Skeletal muscle cell (primary cell): ENCODE data around the gene NHSL1.

ENCODE experiments used
- DNase-seq: peaks from one replicate; pipeline ENCODE4 v3.0.0-alpha.2; 2010; ENCODE audit warnings: low read depth
- H3K4me3 ChIP-seq: 2 replicates; pipeline ENCODE4 v1.5.1; 2011; ENCODE audit warnings: low read depth, mild to moderate bottlenecking, control low read depth, low read length, moderate library complexity

Gene NHSL1, protein sequence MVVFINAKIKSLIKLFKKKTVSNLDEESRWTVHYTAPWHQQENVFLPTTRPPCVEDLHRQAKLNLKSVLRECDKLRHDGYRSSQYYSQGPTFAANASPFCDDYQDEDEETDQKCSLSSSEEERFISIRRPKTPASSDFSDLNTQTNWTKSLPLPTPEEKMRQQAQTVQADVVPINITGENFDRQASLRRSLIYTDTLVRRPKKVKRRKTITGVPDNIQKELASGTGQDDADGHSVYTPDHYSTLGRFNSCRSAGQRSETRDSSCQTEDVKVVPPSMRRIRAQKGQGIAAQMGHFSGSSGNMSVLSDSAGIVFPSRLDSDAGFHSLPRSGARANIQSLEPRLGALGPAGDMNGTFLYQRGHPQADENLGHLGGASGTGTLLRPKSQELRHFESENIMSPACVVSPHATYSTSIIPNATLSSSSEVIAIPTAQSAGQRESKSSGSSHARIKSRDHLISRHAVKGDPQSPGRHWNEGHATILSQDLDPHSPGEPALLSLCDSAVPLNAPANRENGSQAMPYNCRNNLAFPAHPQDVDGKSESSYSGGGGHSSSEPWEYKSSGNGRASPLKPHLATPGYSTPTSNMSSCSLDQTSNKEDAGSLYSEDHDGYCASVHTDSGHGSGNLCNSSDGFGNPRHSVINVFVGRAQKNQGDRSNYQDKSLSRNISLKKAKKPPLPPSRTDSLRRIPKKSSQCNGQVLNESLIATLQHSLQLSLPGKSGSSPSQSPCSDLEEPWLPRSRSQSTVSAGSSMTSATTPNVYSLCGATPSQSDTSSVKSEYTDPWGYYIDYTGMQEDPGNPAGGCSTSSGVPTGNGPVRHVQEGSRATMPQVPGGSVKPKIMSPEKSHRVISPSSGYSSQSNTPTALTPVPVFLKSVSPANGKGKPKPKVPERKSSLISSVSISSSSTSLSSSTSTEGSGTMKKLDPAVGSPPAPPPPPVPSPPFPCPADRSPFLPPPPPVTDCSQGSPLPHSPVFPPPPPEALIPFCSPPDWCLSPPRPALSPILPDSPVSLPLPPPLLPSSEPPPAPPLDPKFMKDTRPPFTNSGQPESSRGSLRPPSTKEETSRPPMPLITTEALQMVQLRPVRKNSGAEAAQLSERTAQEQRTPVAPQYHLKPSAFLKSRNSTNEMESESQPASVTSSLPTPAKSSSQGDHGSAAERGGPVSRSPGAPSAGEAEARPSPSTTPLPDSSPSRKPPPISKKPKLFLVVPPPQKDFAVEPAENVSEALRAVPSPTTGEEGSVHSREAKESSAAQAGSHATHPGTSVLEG (N-terminal part only)

DNA sequence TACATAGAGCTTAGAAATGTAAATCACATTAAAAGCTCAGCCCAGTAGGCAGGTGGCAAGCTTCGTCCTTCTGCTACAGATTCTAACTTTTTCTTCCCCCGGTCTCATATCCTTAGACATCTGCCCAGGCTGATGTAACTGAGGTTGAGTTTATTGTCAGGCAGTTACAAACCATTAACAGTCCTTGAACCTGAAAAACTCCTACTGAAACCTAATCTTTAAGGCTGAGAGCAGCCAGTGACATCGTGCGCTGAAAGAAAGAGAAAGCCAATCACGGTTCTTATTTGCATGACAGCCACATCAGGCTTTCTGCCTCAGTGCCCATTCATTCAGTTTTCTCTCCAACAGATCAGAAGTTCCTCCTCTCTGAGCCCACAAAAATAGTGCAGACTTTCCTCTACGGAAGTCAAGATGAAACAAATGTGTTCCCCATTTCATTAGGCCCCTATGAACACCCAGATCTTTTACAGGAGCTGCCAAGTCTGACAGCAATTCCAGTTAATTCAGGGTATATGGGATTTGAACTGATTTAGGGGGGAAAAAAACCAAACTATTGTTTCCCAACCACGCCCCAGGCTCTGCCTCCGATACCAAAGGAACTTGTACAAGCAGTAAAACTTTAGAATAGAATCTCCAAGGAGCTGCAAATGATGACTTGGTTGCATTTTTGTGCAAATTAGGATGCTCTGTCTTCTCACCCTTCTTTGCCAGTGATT lies at the start of gene NHSL1:
Gene NHSL1 (minus strand): TSS at position 192 of the 716 bp plus-strand sequence. CDS start 204 bp downstream, outside the sequence.
- DNase-seq, result no peak
- no peak within 1 kb of the TSS for H3K4me3 ChIP-seq

DNA sequence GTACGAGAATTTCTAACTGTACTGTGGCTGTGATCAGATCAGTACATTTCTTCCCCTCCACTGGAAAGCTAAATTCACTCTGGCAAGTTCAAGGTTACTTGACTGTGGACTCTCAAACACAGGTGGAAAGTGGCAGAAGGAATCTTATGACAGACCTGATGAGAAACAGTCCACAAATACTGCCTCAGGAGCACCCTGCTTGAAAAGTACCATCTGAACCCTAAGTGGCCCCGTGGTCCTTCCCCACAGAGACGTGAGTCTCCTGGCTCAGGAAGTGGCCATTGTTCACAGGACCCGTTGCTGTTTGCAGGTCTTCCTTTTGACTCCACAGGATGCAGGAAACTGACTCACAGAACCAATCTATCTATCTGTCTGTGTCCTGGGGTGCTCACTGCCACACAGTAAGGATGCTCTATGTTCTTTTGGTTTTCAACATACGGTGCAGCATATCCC lies 47.5 kb upstream of the NHSL1 start:
- no peak overlapping the region for H3K4me3 ChIP-seq
- DNase-seq, result no peak

DNA sequence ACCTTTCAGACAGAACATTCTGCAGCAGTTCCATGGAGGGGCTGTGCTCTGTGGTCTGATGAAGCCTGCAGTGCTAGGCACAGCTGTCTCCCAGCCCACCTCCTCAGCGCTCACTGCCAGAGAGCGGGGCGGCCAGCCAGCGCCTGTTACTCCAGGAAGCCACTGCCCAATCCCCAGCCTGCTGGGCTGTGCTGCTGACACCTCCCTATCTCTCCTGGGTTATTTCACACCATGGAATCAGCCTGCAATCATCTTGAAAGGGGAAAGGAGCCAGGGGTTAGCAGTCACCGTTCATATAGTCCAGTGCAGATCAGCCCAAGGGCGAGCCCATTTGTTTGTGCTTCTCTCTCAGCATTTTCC lies 46.3 kb upstream of the NHSL1 start:
- peak overlapping the region; percentile 46 for H3K4me3 ChIP-seq
- DNase-seq, result no peak

DNA sequence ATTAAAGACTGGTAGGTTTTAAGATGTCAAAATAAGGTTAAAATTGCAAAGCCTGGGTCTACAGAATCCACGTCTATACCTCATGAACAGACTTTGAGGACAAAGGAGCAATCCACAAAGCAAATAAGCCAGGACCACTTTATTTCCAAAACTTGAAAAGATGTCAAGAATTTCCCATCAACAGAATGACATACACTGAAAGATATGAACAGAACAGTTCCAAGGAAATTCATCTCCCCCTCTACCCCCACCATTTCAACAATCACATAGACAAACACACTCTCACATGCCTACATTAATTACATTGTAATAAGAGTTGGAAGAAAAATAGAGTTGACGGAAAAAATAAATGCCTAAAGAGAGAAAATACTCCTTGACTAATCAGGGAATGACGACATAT lies 45.2 kb upstream of the NHSL1 start:
- DNase-seq, result no peak
- H3K4me3 ChIP-seq, result peak overlapping the region; percentile 46

DNA sequence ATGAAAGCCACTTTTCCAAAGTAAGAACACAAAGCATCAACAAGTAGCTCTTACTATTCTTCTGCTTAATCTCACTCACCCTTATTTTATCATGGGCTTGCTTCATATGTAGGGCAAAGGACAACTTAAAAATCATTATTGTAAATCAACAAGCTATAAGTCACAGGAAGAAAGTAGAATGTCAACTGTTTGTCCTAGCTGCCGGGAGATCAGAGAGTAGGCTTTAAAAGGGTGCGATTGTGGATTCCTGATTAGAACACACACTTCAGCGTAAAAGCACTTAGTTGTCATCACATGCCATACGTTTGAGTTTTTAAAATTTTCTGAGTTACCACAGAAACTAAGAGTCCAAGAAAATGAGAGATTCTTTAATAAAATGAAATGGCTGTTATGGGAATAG lies 44.4 kb upstream of the NHSL1 start:
- H3K4me3 ChIP-seq, result peak overlapping the region; percentile 46
- DNase-seq, result no peak

DNA sequence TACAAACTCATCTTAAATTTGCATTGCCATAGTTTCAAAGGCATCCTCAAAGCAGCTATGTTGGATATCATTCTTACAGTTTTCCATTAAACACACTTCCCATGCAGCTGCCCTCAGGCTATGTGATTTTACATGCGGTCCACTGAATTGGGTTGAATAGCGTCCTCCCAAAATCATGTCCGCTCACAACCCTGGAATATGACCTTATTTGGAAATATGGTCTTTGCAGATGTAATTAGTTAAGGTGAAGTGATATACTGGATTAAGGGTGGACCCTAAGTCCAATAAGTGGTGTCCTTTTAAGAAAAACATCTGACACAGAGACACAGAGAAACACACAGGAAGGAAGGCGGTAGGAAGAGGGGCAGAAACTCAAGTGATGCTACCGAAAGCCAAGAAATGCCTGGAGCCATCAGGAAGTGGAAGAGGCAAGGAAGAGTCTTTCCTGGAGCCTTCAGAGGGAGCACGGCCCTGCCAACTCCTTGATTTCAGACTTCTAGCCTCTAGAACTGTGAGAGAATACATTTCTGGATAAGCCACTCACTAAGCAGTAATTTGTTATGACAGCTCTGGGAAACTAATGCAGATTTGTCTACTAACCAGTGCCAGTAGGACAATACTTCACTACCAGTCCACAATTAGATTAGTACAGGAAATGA lies 42.7 kb upstream of the NHSL1 start:
- DNase-seq, result no peak

DNA sequence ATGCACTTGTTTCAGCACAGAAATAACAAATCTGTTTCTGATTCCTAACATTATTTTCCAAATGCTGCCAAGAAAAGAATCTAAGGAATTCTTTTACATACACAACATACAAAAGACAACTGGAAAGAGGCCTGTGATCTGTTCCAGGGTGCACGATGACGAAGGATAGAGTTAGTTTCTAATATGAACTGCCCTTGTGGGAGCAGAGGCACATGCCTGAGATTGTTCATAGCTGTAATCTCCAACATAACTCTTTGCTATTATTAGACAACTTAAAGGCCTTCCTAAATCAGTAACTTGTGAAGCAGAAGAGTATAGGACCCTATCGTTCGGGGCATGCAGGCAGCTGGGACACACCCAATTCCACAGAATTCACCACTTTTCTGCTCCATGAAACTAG lies 41.2 kb upstream of the NHSL1 start:
- no peak overlapping the region for H3K4me3 ChIP-seq
- DNase-seq, result peak; percentile 78

More for the DNA sequence above, 42.7 kb upstream of the NHSL1 start:
- no peak overlapping the region for H3K4me3 ChIP-seq

DNA sequence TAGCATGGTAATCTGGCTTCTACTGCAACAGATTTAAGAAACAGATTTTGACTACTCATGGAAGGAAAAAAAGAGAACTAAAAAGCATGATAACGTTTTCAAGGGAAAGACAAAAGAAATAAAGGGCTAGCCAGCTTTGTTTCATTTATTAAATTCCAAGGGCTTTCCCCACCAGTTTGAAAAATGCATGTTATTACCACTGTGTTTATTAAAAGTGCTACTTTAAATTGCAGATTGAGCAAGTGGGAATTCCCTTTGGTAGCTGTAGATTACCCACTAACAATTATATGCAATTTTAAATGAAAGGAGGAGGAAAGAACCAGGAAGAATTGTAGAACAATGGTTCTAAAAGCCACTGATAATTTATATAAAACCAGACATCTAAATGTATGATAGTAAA lies 40.6 kb upstream of the NHSL1 start:
- H3K4me3 ChIP-seq, result no peak overlapping the region
- no peak for DNase-seq

DNA sequence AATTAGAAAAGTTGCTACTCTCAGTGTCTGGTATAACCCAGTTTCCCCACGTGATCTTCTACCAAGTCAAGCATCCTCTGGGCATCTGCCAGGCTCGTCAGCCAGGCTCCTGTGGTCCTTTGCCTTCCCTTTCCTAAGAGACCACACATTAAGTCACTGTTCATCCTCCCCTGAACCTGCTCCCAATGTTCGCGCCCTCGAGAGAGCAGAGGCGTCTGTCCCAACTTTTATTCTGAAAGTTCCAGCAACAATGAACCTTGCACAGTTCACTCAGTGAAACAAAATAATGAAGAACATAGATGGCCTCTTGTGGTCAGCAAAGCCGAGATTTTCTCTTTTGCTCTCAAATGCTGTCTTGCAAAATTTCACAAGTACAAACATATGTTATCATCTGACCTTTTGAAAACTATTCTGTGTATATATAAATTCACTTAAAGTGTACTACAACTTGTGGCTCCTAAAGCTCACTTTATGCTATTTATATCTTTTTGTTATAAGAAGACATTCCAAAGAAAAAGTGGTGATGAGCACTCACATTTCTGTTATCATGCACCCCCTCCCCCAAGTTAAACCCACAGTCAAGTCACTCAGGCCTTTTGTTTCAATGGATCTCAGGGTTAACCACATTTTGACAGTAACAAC lies 39.2 kb upstream of the NHSL1 start:
- no peak overlapping the region for H3K4me3 ChIP-seq
- no peak for DNase-seq

DNA sequence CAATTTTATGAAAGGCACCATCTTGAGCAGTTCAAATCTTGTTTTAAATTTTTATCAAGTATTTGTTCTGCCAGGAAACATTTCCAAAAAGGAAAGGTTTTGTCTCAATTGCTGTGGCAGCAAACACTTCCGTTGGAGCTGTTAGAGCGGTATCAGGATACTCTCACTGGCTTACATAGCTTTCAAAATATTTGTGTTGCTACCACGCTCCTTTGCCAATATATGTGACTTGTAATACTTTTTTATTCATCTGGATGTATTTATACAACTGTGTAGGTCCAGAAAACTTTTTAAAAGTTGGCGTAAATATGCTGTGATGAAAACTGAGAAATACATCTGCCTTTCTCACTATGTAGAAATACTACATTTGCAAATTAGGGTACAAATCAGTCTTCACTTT lies 37.8 kb upstream of the NHSL1 start:
- no peak for DNase-seq
- no peak overlapping the region for H3K4me3 ChIP-seq

DNA sequence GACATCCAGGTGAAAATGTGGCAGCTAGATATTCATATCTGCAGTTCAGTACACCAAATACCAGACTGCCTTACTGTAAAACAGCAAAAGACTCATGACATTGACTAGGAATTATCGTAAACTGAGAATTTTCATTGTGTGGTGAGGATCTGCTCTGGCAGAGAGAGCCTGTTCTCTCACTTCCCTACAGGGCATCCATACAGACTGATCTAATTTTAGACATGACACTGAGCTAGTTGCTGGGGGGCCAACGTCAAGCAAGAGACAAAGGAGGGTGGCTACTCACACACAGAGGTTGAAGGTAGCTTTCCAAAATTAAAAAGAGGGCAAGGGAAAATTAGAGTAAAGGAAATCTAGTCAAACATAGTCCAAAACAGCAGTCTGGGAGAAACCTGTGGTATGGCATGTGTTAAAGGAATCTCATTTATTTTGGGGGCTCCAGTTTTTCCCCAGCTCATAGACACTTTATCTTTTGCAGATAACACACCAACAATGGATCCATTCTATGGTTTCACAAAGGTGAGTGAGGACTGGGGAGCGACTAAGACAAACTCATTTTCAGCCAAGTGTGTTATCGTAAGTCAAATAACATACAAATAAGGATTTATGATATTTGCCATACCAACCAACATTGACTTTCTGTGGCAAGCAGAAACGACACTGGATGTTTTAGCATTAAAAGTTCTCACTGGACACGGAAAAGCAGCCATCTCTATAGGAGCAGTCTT lies 36.6 kb upstream of the NHSL1 start:
- DNase-seq, result no peak
- H3K4me3 ChIP-seq, result no peak overlapping the region

DNA sequence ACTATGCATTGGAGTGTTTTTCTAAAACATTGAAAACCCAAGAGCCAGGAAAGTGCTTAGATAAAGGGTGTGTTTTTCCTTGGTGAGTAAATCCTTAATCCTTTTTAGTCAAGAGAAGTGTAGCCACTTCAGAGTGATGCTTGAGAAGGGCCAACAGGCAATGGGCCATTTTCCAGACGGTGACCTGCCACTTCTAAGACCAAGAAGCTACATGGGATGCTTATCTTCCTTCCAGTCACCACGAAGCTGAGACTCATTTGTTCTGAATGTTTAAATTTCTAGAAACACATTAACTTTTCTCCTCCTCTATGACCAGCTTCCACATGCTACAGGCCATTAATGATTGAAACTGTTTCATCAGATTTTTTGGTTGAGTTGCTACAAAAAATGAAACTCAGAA lies 34.4 kb upstream of the NHSL1 start:
- DNase-seq, result no peak
- no peak overlapping the region for H3K4me3 ChIP-seq

DNA sequence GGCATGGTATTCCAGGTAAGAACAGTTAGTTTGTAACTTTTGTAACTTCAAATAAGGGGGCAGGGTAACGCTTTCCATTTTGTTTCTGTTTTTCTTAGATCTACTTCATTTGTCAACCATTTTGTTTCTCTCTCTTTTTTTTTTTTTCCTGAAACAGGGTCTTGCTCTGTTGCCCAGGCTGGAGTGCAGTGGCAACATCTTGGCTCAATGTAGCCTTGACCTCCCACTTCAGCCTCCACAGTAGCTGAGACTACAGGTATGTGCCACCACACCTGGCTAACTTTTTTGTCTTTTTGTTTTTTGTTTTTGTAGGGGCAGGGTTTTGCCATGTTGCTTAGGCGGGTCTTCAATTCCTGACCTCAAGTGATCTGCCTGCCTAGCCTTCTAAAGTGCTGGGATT lies 32.1 kb upstream of the NHSL1 start:
- DNase-seq, result no peak
- no peak overlapping the region for H3K4me3 ChIP-seq

DNA sequence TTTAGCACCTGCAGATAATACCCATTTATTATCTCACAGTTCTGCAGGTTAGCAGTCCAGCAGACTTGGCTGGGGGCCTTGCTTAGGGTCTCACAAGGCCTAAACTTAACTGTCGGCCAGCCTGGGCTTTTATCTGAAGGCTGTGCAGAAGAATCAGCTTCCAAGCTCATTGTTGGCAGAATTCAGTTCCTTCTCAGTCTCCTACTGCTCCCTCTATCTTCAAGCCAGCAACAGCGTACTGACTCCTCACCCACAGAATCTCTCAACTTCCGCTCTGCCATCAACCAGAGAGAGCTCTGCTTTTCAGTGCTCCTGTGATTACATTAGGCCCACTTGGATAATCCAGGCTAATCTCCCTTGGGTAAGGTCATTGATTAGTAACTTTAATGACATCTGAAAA lies 30.2 kb upstream of the NHSL1 start:
- DNase-seq, result no peak

DNA sequence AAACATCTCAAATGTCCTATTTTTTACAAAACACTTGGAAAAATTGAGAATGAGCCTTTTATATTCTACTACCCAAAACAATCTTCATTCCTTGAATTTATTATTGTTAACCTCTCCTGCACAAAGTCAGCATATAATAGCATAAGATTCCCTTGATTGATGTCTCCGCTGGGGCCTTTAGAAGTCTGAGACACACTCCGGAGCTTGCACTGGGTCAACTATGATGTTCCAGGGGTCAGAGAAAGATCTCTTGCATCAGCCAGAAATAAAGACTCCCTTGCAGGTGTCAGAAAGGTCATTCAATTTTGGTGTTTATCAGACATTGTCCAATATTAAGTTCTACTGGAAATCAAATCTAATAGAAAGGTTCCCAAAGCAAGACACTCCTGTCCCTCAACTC lies 29.7 kb upstream of the NHSL1 start:
- H3K4me3 ChIP-seq, result no peak overlapping the region

More for the DNA sequence above, 30.2 kb upstream of the NHSL1 start:
- H3K4me3 ChIP-seq, result no peak overlapping the region

DNA sequence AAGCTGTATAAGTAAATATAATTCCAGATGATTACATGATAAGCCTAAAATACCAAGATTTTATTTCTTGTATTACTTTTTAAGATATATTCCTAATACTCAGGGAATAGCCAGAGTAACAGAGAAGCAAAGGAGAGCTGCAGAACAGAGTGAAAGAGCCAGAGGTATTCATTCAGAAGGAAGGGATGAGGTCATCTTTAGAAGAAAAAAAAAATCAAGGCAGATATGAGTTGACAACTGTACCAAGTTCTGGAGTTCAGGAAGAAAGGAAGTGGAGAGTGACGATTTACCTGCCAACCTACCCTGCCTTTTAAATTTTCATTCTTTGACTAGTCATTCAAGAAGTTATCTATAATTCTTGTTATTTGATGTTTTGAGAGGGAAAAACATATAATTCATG lies 28.8 kb upstream of the NHSL1 start:
- DNase-seq, result no peak
- no peak overlapping the region for H3K4me3 ChIP-seq

More for the DNA sequence above, 29.7 kb upstream of the NHSL1 start:
- no peak for DNase-seq

DNA sequence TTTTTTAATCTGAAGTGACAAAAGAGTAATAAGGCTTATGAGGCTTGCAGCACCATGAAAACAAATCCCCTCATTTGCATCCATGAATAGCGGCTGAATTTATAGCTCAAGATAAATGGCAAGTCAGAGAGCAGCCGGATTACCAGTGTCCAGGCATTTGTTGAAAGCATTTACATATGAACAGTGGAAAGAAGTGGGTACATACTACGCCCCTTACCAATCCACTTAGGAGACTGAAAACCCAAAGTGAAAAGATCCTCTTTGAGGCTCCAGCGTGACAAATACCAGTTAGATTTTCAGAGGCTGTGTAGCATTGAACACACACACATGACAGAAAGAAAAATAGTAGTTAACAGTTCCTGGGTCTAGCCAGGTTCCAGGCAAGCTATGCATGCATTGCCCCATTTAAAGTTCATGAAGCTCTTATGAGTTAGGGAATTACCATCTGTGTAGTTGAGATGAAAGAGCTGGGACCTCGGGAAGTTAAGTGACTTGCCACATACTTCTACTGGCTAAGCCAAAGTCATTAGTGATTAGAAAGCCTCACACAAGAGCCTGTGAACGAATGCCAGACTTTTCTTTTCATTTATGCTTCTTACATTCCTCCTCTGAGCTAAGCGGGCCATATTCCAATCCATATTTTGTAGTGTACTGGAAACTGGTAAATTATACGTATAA lies 28.3 kb upstream of the NHSL1 start:
- no peak overlapping the region for H3K4me3 ChIP-seq
- DNase-seq, result no peak
